HL-60 (cell line): ENCODE data around the gene ZNF609.

Experiments
- POLR2AphosphoS5 ChIP-seq: IDR thresholded peaks from 2 replicates; pipeline ENCODE4 v1.6.1; 2012; ENCODE audit warnings: low read depth
- TF ChIP-seq, protein P1 (sequence below): IDR thresholded peaks from one replicate; pipeline ENCODE4 v1.5.1; 2011; ENCODE audit warnings: low read length, control low read depth, inconsistent platforms; ENCODE audit not compliant: insufficient read depth
- TF ChIP-seq, protein P2 (sequence below): IDR thresholded peaks from 2 replicates; pipeline ENCODE4 v1.6.1; 2012; ENCODE audit warnings: low read depth; ENCODE audit not compliant: insufficient replicate concordance

DNA sequence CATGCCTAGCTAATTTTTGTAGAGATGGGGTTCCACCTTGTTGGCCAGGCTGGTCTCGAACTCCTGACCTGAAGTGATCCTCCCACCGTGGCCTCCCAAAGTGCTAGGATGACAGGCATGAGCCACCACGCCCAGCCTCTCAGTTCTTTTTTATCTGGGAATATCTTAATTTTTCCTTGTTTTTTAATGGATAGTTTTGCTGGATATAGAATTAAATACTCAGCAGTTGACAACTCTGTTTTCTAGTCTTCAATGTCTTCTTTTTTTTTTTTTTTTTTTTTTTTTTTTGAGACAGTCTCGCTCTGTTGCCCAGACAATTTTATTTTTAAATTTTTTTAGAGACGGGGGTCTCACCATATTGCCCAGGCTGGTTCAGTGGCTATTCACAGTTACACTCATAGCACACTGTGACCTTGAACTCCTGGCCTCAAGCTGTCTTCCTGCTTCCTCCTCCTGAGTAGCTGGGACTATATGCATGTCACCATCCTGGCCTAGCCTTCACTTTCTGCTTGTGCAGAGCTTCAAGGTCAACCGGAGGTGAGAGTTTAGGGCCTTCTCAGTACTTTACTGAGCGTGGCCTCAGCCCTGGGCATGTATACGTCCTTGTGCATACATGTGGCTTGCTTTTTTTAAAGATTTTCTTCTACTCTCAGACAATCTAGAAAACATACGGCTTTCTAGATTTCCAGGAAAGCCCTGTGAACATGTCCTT is 120.5 kb downstream of the ZNF609 start:
- TF ChIP-seq, protein P1, sequence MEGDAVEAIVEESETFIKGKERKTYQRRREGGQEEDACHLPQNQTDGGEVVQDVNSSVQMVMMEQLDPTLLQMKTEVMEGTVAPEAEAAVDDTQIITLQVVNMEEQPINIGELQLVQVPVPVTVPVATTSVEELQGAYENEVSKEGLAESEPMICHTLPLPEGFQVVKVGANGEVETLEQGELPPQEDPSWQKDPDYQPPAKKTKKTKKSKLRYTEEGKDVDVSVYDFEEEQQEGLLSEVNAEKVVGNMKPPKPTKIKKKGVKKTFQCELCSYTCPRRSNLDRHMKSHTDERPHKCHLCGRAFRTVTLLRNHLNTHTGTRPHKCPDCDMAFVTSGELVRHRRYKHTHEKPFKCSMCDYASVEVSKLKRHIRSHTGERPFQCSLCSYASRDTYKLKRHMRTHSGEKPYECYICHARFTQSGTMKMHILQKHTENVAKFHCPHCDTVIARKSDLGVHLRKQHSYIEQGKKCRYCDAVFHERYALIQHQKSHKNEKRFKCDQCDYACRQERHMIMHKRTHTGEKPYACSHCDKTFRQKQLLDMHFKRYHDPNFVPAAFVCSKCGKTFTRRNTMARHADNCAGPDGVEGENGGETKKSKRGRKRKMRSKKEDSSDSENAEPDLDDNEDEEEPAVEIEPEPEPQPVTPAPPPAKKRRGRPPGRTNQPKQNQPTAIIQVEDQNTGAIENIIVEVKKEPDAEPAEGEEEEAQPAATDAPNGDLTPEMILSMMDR = no peak
- no peak for TF ChIP-seq POLR2AphosphoS5
- TF ChIP-seq, protein P2, sequence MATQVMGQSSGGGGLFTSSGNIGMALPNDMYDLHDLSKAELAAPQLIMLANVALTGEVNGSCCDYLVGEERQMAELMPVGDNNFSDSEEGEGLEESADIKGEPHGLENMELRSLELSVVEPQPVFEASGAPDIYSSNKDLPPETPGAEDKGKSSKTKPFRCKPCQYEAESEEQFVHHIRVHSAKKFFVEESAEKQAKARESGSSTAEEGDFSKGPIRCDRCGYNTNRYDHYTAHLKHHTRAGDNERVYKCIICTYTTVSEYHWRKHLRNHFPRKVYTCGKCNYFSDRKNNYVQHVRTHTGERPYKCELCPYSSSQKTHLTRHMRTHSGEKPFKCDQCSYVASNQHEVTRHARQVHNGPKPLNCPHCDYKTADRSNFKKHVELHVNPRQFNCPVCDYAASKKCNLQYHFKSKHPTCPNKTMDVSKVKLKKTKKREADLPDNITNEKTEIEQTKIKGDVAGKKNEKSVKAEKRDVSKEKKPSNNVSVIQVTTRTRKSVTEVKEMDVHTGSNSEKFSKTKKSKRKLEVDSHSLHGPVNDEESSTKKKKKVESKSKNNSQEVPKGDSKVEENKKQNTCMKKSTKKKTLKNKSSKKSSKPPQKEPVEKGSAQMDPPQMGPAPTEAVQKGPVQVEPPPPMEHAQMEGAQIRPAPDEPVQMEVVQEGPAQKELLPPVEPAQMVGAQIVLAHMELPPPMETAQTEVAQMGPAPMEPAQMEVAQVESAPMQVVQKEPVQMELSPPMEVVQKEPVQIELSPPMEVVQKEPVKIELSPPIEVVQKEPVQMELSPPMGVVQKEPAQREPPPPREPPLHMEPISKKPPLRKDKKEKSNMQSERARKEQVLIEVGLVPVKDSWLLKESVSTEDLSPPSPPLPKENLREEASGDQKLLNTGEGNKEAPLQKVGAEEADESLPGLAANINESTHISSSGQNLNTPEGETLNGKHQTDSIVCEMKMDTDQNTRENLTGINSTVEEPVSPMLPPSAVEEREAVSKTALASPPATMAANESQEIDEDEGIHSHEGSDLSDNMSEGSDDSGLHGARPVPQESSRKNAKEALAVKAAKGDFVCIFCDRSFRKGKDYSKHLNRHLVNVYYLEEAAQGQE = no peak
